HG03060 (cell line): ENCODE results near the gene KRTAP13-3.

Source experiments
- ATAC-seq: cut with Tn5 transposase; IDR thresholded peaks from one replicate; pipeline ENCODE4 v1.9.1; 2021; ENCODE audit warnings: low read depth, moderate number of reproducible peaks; ENCODE audit not compliant: unreplicated experiment

The KRTAP13-3 gene, protein sequence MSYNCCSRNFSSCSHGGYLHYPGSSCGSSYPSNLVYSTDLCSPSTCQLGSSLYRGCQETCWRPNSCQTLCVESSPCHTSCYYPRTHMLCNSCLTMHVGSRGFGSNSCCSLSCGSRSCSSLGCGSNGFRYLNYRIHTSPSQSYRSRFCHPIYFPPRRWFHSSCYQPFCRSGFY

DNA sequence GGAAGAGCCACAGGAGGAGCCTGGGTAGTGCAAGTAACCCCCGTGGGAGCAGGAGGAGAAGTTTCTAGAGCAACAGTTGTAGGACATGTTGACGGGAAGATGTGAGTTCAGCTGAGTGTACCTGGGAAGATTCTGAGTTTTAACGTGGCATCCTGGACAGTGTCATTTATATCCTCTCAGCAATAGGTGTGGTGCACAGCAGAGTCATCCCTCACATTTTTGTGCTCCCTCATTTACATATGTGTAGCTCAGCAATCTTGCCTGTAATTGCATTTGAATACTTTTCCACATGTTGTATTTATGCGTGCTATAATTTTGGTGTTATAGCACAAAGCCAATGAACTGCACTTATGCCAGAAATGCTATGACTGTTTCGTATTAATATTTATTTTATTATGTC, at the start of gene KRTAP13-3:
KRTAP13-3 (minus strand) TSS at position 101 of the 400 bp plus-strand sequence; CDS start at position 87, 14 bp downstream.
- no peak for ATAC-seq

DNA sequence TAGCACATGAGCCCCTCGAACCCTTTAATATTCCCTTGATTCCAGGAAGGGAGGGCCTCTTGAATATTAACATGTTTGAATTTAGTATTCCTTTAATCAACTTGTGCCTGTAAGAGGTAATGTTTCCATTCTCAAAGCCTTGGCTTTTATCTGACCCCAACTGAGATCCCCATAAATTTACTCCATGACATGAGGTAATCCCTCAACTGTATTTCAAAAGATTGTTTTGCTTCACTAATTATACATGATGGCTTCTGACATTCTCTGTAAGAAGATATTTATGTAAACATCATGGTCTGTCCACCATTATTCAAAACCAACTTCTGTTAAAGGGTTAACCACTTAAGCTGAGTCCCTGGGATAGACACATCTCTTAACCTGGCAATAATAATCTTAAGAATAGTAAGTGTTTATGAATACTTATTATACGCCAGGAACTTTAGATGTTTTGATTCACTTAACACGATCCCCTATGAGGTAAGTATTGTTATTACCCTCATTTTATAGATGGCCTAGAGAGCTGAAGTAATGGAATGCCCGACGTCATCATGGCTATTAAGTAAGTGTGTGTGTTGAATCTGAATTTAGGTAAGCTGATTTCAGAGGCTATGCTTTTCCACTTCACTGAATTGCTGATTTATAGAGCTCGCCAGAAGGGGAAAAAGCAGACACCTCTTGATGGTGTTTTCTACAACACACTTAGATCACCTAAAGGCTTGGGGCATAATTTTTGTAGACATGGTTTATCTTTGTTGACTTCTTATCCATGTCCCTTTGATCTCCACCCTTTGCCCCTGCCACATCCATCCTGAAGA, 43.4 kb upstream of the KRTAP13-3 start:
- ATAC-seq: no peak

DNA sequence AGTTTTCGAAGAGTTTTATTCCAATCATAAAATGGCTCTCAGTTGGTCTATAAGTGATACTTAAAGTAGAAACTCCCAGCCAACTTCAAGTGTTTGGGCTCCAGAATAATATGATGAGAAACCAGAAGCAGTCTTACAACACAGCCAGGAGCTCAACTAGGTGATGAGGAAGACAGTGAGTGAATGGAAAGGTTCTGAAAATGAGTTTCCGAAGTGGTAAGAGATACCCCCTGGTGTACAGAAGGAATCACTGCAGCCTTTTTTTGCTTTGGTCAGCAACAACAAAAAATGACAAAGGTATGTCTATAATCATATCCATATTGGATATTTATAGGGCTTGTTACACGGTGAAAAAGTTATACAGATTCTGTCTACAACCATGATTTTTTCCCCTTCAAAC, 38.0 kb upstream of the KRTAP13-3 start:
- ATAC-seq: no peak

DNA sequence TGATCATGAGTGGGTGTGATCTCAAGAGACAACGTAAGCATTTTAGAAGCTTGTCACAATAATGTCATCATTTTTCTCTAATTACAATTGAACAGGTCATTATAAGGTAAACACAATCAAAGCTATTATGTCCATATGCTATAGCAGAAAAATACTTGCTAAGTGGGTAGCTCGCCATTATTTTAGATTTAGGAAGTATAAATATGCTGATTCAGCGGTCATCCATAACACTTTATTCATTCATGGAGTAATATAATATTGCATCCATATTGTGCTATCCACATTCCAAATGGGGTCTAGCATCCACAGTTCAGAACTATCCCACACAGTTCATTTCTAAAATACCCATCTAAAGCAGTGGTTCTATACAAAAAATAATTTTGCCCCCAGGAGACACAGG, 22.8 kb upstream of the KRTAP13-3 start:
- ATAC-seq: no peak

DNA sequence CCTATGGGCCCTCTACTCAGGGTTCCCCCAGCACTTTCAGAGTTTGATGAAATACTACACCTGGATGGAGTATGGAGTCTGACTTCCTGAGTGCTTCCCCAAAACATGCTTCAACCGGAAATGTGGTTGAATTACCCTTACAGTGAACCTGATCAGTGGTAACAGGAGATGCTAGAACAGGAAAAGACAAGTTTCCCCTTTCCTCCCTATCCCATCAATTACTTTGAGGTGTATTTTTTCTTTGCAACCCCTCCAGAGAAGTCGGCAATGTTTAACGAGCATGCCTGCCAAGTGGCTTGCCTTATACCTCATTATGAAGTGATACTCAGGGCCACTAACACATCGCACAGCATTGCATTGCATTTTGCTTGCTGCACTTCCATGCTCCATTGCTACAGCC, 21.3 kb upstream of the KRTAP13-3 start:
- ATAC-seq: no peak

DNA sequence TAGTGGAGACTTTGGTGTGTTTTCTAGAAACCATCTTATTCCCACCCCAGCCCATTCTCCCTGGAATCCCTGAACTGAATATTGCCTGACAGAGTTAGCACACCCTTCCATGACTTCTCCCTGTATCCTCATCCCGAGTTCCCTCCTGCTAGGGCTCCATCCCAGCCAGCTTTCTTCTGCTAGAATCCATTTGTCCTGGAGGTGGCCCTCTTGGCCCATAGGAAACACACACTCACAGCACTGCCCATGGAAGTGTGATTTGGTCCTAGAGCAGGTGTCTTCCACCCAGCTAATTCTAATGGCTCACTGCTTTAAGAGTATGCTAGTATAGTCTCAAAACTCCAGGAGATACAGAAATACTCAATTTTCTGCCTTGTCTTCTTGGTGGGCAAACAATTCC, 18.5 kb upstream of the KRTAP13-3 start:
- ATAC-seq: no peak

DNA sequence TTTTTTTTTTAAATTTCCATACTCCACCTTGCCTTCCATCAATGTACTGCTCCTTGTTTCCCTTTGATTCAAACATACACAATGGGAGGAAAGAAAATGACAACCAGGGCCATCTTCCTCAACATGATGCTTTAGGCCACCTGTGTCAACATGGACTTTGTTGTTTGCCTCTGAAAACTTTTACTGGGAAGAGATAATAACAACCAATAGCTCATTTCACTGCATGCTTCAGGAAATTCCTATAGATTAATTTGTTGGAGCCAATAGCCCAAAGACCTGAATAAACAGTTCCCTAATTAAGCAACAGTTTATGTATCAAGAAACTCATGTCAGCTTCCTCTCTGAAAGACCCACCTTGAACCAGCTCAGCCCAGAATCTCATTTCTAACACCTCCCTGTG, 17.5 kb upstream of the KRTAP13-3 start:
- ATAC-seq: no peak

DNA sequence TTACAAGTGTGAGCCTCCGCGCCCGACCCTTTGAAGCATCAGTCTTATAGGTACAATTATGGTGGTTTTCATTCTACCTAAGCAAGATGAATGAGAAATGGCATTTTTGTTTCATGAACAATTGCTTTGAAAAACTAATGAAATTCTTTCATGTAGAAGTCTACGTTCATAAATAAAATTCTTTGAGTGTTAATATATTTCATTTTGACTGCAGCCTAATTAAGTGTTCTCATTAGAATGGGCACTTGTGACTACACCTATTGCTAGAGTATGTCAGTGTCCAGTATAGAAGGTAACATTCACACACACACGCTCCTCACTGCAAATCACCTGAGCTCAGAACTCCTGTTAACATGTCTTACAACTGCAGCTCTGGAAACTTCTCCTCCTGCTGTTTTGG, 14.2 kb upstream of the KRTAP13-3 start, which contains the start of gene KRTAP15-1:
KRTAP15-1 (plus strand) TSS at position 301 of the 400 bp plus-strand sequence; CDS start at position 354, 53 bp downstream.
- no peak for ATAC-seq

DNA sequence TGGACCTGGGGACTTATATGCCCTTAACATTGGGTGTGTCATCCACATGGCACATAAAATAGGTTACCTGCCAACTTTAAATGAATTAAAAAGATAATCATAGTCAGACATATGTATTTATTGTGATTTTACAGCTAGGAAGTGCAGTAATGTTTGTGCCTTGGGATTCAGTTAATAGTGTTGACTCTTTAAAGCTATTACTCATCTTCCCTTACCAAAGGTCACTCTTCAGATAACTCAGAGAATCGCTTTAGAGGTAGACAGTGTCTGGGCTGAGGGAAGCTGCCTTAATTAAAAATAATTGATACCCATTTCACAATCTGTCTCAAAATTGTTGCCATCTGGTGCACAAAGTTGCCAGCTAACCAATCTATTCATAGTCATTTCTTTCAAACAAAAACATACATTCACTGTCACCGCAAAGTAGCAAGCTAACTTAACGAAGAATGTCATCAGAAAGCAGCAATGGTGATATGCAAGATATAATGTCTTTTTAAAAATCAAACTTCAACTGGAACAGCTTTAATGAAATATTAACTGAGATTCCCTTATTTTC, 11.4 kb upstream of the KRTAP13-3 start:
- no peak for ATAC-seq

DNA sequence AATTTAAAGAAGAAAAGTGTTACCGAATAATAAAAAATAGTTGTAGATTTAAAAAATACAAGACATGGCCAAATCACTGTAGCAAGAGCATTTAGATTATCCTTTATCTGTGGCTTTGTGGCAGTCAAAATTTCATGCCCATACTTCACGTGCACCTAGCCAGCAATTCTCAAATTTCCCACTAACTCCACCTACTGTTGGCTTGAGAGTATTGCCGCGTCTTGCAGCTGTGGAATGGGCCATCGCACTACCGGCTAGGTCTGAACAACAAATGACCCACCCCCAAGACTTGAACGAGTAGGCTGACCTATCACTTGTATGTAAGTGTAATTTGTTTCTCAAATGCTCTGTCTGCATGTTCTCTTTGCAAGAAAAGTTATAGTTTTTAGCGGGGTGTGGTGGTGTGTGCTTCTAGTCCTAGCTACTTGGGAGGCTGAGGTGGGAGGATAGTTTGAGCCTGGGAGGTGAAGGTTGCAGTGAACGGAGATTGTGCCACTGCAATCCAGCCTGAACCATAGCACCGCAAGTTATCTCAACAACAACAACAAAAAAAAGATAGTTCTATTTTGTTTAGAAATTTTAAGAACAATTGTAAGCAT, 8.4 kb upstream of the KRTAP13-3 start:
- peak; percentile 65 for ATAC-seq

DNA sequence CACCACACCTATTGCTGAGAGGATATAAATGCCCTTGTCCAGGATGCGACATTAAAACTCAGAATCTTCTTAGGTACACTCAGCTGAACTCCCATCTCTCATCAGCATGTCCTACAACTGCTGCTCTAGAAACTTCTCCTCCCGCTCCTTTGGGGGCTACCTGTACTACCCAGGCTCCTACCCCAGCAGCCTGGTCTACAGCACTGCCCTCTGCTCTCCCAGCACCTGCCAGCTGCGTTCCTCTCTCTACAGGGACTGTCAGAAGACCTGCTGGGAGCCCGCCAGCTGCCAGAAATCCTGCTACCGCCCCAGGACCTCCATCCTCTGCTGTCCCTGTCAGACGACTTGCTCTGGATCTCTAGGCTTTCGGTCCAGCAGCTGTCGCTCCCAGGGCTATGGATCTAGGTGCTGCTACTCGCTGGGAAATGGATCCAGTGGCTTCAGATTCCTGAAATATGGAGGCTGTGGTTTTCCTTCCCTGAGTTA, 4.5 kb upstream of the KRTAP13-3 start, which contains the start of gene KRTAP13-4:
KRTAP13-4 (plus strand) TSS at position 51 of the 486 bp plus-strand sequence; CDS start at position 107, 56 bp downstream.
- ATAC-seq: no peak

DNA sequence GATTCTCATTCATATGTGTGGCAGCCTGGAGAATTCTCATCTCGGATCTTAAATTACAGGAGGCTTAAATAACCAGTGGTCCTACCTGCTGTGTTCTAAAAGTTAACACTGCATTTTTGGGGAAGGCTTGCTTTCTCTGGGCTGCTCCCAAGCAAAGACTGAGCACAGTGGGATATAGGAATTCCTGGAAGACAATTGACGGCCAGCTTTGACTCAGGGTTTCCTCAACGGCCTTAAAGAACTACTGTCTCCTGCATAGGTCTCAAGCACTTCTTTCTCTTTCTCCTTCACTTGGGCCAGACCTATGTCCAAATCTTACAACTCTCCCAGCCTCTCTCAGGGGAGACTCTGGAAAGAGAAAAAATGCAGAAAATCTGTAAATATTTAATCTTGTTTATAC, 1.0 kb upstream of the KRTAP13-3 start:
- ATAC-seq: no peak

DNA sequence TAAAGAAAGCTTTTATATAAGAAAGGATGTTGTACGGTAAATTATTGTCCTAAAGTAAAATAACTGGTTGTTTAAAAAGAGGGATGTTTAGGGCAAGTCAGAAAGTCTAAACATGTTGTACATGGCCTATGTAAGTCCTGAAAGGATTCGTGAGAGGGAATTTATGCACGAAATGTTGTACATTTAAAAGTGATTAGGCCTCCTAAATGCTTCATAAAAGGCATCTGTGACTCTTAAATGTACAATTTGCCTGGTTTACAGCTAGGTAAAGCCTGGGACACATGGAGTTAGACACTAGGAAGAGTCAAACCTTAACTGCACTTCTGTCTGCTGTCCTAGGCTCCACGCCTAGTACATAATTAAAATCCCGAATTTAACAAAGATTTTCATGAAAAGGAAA, 9.7 kb downstream of the KRTAP13-3 start:
- ATAC-seq: no peak

DNA sequence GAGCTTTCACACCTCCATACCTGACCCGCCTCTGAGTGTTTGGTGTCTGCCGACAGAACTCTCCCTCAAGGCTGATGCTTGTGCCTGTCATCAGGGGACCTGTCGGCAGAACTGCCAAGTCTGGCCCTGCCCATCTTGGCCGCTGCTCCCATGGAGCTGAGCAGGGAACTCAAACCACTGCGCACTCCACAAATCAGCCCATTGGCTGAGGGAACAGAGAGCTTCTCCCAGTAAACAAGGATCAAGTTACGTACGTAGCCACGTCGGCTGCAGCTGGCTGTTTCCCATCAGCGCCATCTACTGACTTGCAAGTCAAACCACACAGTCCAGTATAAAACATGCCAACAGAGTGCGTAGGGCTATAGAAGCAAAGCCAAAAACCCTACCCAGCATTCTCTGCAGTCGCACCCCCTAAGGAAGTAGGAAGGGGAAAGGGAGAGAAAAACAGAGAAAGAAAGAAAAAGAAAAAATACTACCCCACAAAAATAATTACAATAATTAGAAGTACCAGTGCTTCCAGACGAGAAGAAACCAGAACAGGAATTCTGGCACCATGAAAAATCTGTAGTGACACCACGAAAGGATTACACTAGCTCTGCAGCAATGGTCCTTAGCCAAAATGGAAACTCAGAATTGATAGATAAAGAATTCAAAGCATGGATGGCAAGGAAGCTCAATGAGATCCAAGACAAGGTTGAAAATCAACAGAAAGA, 16.8 kb downstream of the KRTAP13-3 start:
- ATAC-seq: no peak

DNA sequence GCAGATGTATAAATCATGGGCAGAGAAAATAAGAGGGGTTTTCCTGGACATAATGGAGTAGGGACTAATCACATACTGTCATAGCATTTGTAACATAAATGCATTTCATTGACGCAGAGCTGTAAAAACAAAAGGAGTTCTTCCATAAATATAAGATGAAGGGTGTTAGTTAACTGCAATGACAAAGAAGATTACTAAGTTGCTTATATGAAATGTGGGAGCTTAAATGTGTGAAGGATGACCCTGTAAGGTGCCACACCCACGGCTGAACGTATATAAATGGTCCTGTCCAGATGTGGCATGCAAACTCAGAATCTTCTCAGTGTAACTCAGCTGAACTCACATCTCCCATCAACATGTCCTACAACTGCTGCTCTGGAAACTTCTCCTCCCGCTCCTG, 30.0 kb downstream of the KRTAP13-3 start, which contains the start of gene KRTAP13-1:
KRTAP13-1 (plus strand) TSS at position 301 of the 400 bp plus-strand sequence; CDS start at position 357, 56 bp downstream.
- no peak for ATAC-seq

DNA sequence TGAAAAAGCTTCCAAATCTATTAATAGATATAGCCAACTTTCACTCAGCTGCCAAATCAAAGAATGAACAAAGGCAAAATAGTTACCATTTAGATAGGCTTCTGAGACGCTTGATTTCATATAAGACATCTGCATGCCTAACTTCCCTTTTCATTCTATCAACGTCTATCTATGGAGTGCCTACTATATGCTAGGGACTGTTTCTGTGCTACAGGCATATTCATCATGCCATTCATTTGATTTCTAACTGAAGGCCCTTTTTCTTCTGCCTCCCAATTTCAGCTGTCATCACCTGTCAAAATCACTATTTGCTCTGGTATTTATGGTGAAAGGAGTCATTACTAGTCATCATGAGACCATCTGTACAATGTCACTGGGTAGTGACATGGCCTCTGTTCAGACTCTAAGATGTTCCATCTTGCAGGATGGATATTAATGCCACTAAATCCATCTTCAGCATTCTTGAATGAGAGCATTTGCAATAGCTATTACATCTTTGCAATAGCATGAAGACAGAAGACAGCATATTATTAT, 34.2 kb downstream of the KRTAP13-3 start:
- no peak for ATAC-seq

DNA sequence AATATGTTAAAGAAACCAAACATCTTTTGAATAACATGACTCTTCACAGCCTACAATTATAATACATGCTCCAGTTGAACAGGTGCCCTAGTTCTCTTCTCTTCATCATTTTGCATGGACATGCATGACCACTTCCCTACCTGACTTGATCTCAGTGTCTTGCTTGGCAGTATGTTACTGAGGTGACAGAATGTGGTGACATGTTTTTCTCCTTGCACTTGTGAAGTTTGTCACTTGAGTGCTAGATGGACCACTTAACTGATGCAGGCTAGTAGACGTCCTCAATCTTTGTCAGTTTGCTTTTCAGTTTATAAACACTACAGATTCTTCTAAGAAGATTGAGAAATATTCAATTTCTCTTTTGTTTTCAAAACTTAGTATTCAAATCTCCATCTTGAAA, 43.5 kb downstream of the KRTAP13-3 start:
- ATAC-seq: no peak
